ENCODE data around the gene PPARA. TPM values are rescaled to one million over a fixed set of nuclear protein-coding genes. Genes with fewer than 3 reads are reported as not detected.

The PPARA gene
- total RNA-seq, 2 donors from 2014 or later, result 15.4 to 18.7 TPM

- Mint-ChIP-seq H3K4me3 (no peak overlapping the region), H3K27ac (no peak overlapping the region), H3K9me3 (no peaks in the 10 kb centered on the region), H3K4me1 (no peaks in the 10 kb centered on the region), H3K36me3 (ENCODE audit: low read depth) (peaks cover 21% of the 10 kb centered on the region), H3K27me3 (no peaks in the 10 kb centered on the region)
- ATAC-seq (replicated peaks), result no peak
These were observed 82.9 kb downstream of the PPARA start for GRCh38 chr22:46233231-46233630.

DNA sequence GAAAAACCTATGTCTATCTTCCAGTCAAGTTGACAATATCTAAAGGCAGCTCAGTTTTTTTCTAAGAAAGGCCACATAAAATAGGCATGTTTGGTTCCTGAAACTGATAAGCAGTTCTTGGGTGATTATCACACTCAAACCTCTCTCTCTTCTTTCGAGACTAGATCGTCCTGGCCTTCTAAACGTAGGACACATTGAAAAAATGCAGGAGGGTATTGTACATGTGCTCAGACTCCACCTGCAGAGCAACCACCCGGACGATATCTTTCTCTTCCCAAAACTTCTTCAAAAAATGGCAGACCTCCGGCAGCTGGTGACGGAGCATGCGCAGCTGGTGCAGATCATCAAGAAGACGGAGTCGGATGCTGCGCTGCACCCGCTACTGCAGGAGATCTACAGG, 84.6 kb downstream of the PPARA start:
- H3K9me3 Mint-ChIP-seq, result no peaks in the 10 kb centered on the region
- no peak for ATAC-seq (replicated peaks)
- H3K27me3 Mint-ChIP-seq, result no peaks in the 10 kb centered on the region
- peaks cover 21% of the 10 kb centered on the region for H3K36me3 Mint-ChIP-seq (ENCODE audit: low read depth)
- peaks cover 4% of the 10 kb centered on the region for H3K4me1 Mint-ChIP-seq
- H3K4me3 Mint-ChIP-seq, result no peak overlapping the region
- no peak overlapping the region for H3K27ac Mint-ChIP-seq

DNA sequence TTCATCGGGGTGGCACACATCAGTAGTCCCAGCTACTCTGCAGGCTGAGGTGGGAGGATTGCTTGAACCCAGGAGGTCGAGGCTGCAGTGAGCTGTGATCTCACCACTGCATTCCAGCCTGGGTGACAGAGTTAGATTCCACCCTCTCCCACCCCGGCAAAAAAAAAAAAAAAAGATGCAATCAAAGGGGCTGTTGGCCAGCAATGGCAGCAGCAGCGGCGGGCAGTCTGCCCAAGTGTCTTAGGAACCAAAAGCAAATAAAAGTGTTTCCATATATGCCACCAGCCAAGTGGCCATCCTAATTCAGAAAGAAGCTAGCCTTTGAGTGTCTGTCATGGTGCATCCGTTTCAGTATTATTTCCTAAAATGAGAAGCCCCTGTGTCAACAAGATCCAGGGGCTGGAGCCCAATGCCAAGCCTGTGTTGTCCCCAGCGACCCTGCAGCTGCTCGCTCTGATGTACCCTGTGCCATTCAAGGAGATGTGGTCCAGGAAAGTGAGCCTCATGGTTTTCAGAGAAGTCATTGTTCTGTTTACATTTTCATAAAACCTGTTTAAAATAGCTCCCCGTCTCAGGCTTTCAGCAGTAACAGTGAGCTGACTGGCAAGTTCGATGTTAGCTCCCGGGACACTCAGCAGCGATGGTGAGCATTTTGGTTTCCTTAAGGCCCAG, 87.3 kb downstream of the PPARA start:
- ATAC-seq (replicated peaks), result no peak
- H3K4me3 Mint-ChIP-seq, result no peak overlapping the region
- H3K27ac Mint-ChIP-seq, result no peak overlapping the region
- H3K9me3 Mint-ChIP-seq, result no peaks in the 10 kb centered on the region
- no peaks in the 10 kb centered on the region for H3K27me3 Mint-ChIP-seq
- peaks cover 13% of the 10 kb centered on the region for H3K36me3 Mint-ChIP-seq (ENCODE audit: low read depth)
- peaks cover 4% of the 10 kb centered on the region for H3K4me1 Mint-ChIP-seq

DNA sequence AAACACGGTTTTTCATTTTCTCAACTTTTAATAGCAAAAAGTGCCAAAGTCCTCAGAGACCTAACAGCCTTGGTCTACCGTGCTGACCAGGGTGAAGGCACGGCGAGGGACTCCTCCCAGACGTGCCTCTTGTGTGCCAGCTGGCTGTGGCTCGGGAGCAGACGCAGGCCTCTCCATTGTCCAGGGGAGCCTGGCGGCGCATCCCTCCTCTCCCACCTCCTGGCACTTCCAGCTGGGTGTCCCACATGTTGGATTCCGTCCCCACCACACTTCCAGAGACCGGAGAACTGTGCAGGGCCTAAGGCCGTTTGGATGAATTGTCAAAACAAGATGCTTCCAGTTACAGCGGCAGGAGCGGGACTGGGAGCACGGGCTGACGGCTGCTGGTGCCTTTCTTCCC, 88.2 kb downstream of the PPARA start:
- Mint-ChIP-seq H3K36me3 (ENCODE audit: low read depth) (peaks cover 19% of the 10 kb centered on the region), H3K4me3 (no peak overlapping the region), H3K4me1 (peaks cover 4% of the 10 kb centered on the region), H3K27ac (no peak overlapping the region), H3K27me3 (no peaks in the 10 kb centered on the region), H3K9me3 (no peaks in the 10 kb centered on the region)
- no peak for ATAC-seq (replicated peaks)

DNA sequence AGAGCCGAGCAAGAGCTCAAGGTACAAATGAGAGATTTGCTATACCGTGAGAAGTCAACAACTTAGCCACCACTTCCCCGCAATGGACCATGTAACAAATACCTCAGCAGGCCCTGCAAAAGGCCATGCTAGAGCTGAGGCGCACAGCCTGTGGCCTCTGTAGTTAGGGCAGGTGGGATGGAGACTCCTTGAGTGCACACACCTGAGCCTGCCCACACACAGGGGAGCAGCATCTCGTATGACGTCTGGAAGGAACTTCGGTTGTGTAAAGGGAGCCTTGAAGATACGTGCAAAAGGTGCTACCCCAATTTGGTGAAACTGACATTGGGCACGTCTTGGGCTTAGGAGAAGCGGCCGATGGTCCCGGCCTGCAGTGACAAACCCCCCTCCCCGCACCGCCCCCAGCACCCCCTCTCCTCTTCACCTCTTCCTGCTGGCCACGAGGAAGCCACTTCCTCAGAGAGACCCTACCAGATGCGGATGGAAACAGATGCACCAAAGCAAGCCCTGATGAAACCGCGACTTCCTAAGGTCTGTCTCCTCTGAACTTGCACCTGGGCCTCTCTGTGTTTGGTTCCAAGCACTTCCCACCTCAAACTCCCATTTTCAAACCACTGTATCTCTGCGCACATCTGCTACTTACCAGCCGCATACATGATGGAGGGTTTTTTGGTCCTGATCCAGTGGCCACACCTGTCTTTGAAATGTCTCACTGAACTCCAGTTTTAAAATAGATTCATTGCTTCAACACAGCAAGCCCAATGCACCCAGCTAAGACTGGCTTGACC, 89.1 kb downstream of the PPARA start:
- H3K36me3 Mint-ChIP-seq (ENCODE audit: low read depth), result peaks cover 24% of the 10 kb centered on the region
- H3K4me1 Mint-ChIP-seq, result peaks cover 4% of the 10 kb centered on the region
- no peak for ATAC-seq (replicated peaks)
- no peak overlapping the region for H3K27ac Mint-ChIP-seq
- no peaks in the 10 kb centered on the region for H3K27me3 Mint-ChIP-seq
- no peak overlapping the region for H3K4me3 Mint-ChIP-seq
- H3K9me3 Mint-ChIP-seq, result no peaks in the 10 kb centered on the region

DNA sequence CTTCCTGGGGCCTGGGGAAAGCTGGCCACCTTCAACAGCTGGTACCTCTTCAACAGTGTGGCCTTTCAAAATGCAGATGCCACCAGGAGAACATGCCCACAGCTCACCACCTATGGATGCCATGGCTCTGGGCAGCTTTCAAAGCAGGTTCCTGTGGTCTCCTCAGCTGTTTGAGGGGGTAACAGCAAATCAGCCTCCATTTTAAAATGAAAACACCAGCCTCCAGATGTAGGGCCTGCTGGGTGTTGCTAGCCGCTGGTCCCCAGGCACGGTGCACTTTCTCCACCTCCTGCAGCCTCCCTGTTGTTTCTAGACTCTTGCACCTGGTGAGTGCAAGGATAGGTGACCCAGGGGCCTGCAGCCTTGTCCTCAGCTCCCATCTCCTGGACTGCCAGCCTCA, 89.7 kb downstream of the PPARA start:
- no peaks in the 10 kb centered on the region for H3K27me3 Mint-ChIP-seq
- no peak for ATAC-seq (replicated peaks)

DNA sequence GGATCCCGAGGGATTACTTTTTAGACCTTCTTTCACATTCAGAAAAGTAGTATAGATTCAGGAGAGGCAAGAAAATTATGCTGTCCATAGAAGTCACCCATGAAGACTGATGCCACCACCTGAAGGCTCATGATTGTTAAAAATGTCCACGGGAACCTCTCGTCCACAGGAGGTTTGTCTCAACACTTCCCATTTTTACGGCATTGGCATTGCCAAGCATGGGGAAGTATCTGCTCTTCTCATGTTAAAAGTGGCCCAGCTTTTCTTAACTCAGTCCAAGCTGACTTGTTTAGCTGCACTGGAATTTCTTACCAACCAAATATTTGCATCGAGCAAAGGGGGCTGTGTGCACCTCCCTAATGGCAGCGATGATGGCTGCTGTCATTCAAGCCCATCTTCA, 90.2 kb downstream of the PPARA start:
- peaks cover 17% of the 10 kb centered on the region for H3K36me3 Mint-ChIP-seq (ENCODE audit: low read depth)
- H3K4me1 Mint-ChIP-seq, result peaks cover 4% of the 10 kb centered on the region
- H3K27me3 Mint-ChIP-seq, result no peaks in the 10 kb centered on the region
- no peak overlapping the region for H3K4me3 Mint-ChIP-seq
- no peak overlapping the region for H3K27ac Mint-ChIP-seq
- no peaks in the 10 kb centered on the region for H3K9me3 Mint-ChIP-seq
- no peak for ATAC-seq (replicated peaks)

More for the DNA sequence above, 89.7 kb downstream of the PPARA start:
- Mint-ChIP-seq H3K4me1 (peaks cover 4% of the 10 kb centered on the region), H3K36me3 (ENCODE audit: low read depth) (peaks cover 21% of the 10 kb centered on the region), H3K4me3 (no peak overlapping the region), H3K27ac (no peak overlapping the region), H3K9me3 (no peaks in the 10 kb centered on the region)

GRCh38 chr22:46240907-46241306, 90.6 kb downstream of the PPARA start:
- H3K36me3 Mint-ChIP-seq (ENCODE audit: low read depth), result peaks cover 17% of the 10 kb centered on the region
- H3K27ac Mint-ChIP-seq, result no peak overlapping the region
- no peak overlapping the region for H3K4me3 Mint-ChIP-seq
- H3K4me1 Mint-ChIP-seq, result peaks cover 4% of the 10 kb centered on the region
- H3K9me3 Mint-ChIP-seq, result no peaks in the 10 kb centered on the region
- H3K27me3 Mint-ChIP-seq, result no peaks in the 10 kb centered on the region
- ATAC-seq (replicated peaks), result no peak

GRCh38 chr22:46241396-46242007, 91.2 kb downstream of the PPARA start:
- no peak for ATAC-seq (replicated peaks)
- no peak overlapping the region for H3K27ac Mint-ChIP-seq
- no peaks in the 10 kb centered on the region for H3K9me3 Mint-ChIP-seq
- H3K27me3 Mint-ChIP-seq, result no peaks in the 10 kb centered on the region
- peaks cover 14% of the 10 kb centered on the region for H3K36me3 Mint-ChIP-seq (ENCODE audit: low read depth)
- H3K4me1 Mint-ChIP-seq, result peaks cover 4% of the 10 kb centered on the region
- H3K4me3 Mint-ChIP-seq, result no peak overlapping the region

DNA sequence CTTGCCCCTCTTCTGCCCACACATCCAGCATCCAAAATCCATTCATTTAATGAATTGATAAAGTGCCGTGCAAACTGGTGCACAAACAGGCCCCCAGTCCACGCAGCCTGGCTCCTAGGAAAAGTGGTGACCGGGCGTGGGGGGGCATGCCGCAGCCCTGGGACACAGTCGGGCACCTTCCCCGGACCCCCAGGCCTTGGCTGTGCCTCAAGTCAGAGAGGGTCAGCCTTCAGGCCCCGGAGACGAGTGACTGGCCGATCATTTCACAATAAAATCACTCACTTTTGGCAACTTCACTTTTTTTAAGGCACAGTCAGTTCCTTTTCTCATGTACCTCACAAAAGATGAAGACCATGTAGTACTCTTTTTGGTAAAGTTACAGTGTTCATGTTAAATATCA, 91.8 kb downstream of the PPARA start:
- Mint-ChIP-seq H3K4me3 (no peak overlapping the region), H3K9me3 (no peaks in the 10 kb centered on the region), H3K27me3 (no peaks in the 10 kb centered on the region), H3K36me3 (ENCODE audit: low read depth) (peaks cover 11% of the 10 kb centered on the region), H3K4me1 (peaks cover 4% of the 10 kb centered on the region), H3K27ac (no peak overlapping the region)
- no peak for ATAC-seq (replicated peaks)

DNA sequence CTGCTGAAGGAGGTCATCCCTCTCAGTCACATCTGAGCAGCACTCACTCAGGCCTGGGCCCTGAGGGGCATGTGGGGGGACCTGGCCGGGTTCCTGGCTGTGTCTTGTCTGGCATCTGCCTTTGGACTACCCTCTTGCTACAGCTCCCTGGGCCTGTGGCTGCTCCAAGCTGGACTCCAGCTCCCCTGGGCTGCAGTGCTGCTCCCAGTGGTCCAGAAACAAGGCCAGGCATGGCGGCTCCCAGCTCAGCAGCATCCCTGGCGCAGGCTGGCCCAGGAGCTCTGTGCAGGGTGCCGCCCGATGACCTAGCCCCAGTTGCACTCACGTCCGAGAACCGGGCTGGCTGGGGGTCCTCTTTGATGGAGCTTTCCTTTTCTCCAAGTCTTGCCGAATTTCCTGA, 94.4 kb downstream of the PPARA start:
- Mint-ChIP-seq H3K36me3 (ENCODE audit: low read depth) (peaks cover 11% of the 10 kb centered on the region), H3K4me1 (peaks cover under 1% of the 10 kb centered on the region), H3K9me3 (no peaks in the 10 kb centered on the region), H3K4me3 (no peak overlapping the region), H3K27me3 (no peaks in the 10 kb centered on the region), H3K27ac (no peak overlapping the region)
- no peak for ATAC-seq (replicated peaks)

- Mint-ChIP-seq H3K9me3 (no peaks in the 10 kb centered on the region), H3K4me3 (no peak overlapping the region), H3K36me3 (ENCODE audit: low read depth) (peaks cover 11% of the 10 kb centered on the region), H3K27me3 (no peaks in the 10 kb centered on the region), H3K27ac (no peak overlapping the region), H3K4me1 (no peaks in the 10 kb centered on the region)
- ATAC-seq (replicated peaks), result no peak
These were observed 95.2 kb downstream of the PPARA start for GRCh38 chr22:46245511-46245910.

GRCh38 chr22:46246178-46246577, 95.9 kb downstream of the PPARA start:
- Mint-ChIP-seq H3K4me1 (peaks cover 3% of the 10 kb centered on the region), H3K4me3 (no peak overlapping the region), H3K36me3 (ENCODE audit: low read depth) (peaks cover 11% of the 10 kb centered on the region), H3K27ac (no peak overlapping the region), H3K27me3 (no peaks in the 10 kb centered on the region), H3K9me3 (no peaks in the 10 kb centered on the region)
- ATAC-seq (replicated peaks), result no peak

DNA sequence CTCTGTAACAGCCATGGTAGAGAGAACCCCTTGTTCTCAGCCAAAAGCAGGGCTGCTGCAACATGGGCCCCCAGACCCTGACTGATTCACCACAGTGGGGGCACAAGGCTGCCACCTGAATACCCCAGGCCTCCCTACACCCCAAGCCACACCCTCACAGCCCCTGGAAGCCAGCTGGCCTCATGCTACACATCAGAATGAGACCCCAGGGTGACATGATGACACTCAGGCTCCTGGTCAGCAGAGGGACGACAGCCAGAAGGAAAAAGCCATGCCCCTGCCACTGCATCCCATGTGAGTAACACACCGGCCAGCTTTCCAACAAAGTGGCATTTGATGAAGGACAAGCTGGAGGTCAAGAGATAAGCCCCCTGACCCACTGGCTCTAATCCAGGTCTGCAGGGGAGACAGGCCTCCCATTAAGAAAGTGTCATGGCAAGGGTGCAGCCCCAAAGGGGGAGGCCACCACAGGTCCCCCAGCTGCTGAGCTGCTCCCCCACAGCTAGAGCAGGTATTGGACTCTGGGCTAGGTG, 97.2 kb downstream of the PPARA start:
- ATAC-seq (replicated peaks), result no peak
- Mint-ChIP-seq H3K4me3 (no peak overlapping the region), H3K36me3 (ENCODE audit: low read depth) (peaks cover 11% of the 10 kb centered on the region), H3K9me3 (no peaks in the 10 kb centered on the region), H3K27me3 (no peaks in the 10 kb centered on the region), H3K4me1 (peaks cover 10% of the 10 kb centered on the region), H3K27ac (no peak overlapping the region)
